CD4-positive, CD25-positive, alpha-beta regulatory T cell (primary cell): Measurements from ENCODE around the gene APOA4. TPM values are rescaled to one million over a fixed set of nuclear protein-coding genes. Genes with fewer than 3 reads are reported as not detected.

Experiments used
- ATAC-seq, 2 donors: fragments of 150-1000 bp; cut with Tn5 transposase; one replicate each; pipeline ENCODE4 v1.10.0; 2021; ENCODE audit warnings: low read depth in 2 of 2, moderate number of reproducible peaks in 2 of 2, moderate library complexity in 1 of 2
- DNase-seq, 3 donors: peaks; one replicate each; pipeline versions ENCODE4 v3.0.0 to v3.0.0-alpha.2; 2012 to 2022; ENCODE audit warnings: mixed read lengths in 1 of 3
- H3K27ac ChIP-seq: one replicate; pipeline ENCODE4 v1.7.0; 2013; ENCODE audit warnings: mild to moderate bottlenecking, low read length; ENCODE audit not compliant: insufficient read depth, poor library complexity, severe bottlenecking
- H3K27me3 ChIP-seq: one replicate; pipeline ENCODE4 v1.7.0; 2013; ENCODE audit warnings: low read length; ENCODE audit not compliant: control insufficient read depth, insufficient read depth
- H3K36me3 ChIP-seq: one replicate; pipeline ENCODE4 v1.7.0; 2013; ENCODE audit warnings: mild to moderate bottlenecking, low read length, moderate library complexity; ENCODE audit not compliant: control insufficient read depth, insufficient read depth
- H3K4me1 ChIP-seq: 2 replicates; pipeline ENCODE4 v1.7.0; 2013; ENCODE audit warnings: mild to moderate bottlenecking, low read length; ENCODE audit not compliant: insufficient read depth, control insufficient read depth, poor library complexity, severe bottlenecking
- H3K4me3 ChIP-seq: one replicate; pipeline ENCODE4 v1.7.0; 2013; ENCODE audit warnings: low read depth, mild to moderate bottlenecking, low read length, moderate library complexity
- H3K9me3 ChIP-seq, 2 experiments: 1 replicate in 1 of 2; 2 replicates in 1 of 2; pipeline ENCODE4 v1.7.0; 2013; ENCODE audit warnings: low read length in 2 of 2, mild to moderate bottlenecking in 1 of 2, moderate library complexity in 1 of 2; ENCODE audit not compliant: control insufficient read depth in 2 of 2
- H3K27ac Mint-ChIP-seq, 3 donors: one replicate each; pipeline ENCODE4 v1.8.0; 2020 to 2022; ENCODE audit warnings: mild to moderate bottlenecking in 3 of 3, mixed read lengths in 3 of 3, moderate library complexity in 2 of 3
- H3K27me3 Mint-ChIP-seq: one replicate; pipeline ENCODE4 v1.8.0; 2022; ENCODE audit warnings: mild to moderate bottlenecking, mixed read lengths
- H3K36me3 Mint-ChIP-seq: one replicate; pipeline ENCODE4 v1.8.0; 2020; ENCODE audit warnings: mixed read lengths
- H3K4me1 Mint-ChIP-seq, 4 donors: one replicate each; pipeline ENCODE4 v1.8.0; 2020 to 2022; ENCODE audit warnings: mixed read lengths in 4 of 4, mild to moderate bottlenecking in 1 of 4
- H3K4me3 Mint-ChIP-seq, 4 donors: one replicate each; pipeline ENCODE4 v1.8.0; 2020 to 2022; ENCODE audit warnings: mild to moderate bottlenecking in 4 of 4, mixed read lengths in 4 of 4, moderate library complexity in 3 of 4
- H3K9me3 Mint-ChIP-seq, 7 donors: one replicate each; pipeline ENCODE4 v1.8.0; 2020 to 2022; ENCODE audit warnings: mixed read lengths in 7 of 7, mild to moderate bottlenecking in 3 of 7, moderate library complexity in 2 of 7
- polyA plus RNA-seq, 4 donors: library from polyadenylated mRNA; unstranded; fragments of 300-500 nt; fragmentation: Illumina TruSeq; gene quantifications; one replicate each; pipeline ENCODE4 v1.2.3, GENCODE V29; 2021
- total RNA-seq: library from RNA; stranded (reverse); gene quantifications from one replicate; pipeline ENCODE4 v1.2.3, GENCODE V29; 2022

APOA4 gene
- total and polyA plus RNA-seq, 5 donors from 2014 or later = not detected

GRCh38 chr11:116788975-116789374 is 34.1 kb downstream of the APOA4 start:
- Histone ChIP-seq H3K27me3 (no peaks in the 10 kb centered on the region), H3K4me3 (no peak overlapping the region), H3K36me3 (peaks cover 25% of the 10 kb centered on the region), H3K4me1 (peaks cover 27% of the 10 kb centered on the region), H3K27ac (no peak overlapping the region), H3K9me3 (no peaks in the 10 kb centered on the region)
- ATAC-seq = no peak
- peaks cover 12% of the 10 kb centered on the region for H3K27me3 Mint-ChIP-seq
- H3K36me3 Mint-ChIP-seq = peaks cover 19% of the 10 kb centered on the region
- peak overlapping the region; percentile 59 to 99 (median 95) for H3K4me3 Mint-ChIP-seq
- no peak for DNase-seq
- H3K9me3 Mint-ChIP-seq = no peaks in the 10 kb centered on the region
- peak overlapping the region in 2 of 3 donors; percentile 81 to 97 for H3K27ac Mint-ChIP-seq
- H3K4me1 Mint-ChIP-seq = peaks cover 19 to 59% (median 34%) of the 10 kb centered on the region in 4 donors

- Mint-ChIP-seq H3K27me3 (peaks cover 12% of the 10 kb centered on the region), H3K9me3 (no peaks in the 10 kb centered on the region), H3K27ac (peak overlapping the region; percentile 94 to 100 (median 97)), H3K4me3 (peak overlapping the region; percentile 94 to 99 (median 97)), H3K36me3 (peaks cover 21% of the 10 kb centered on the region), H3K4me1 (peaks cover 19 to 60% (median 35%) of the 10 kb centered on the region in 4 donors)
- H3K27ac ChIP-seq = peak overlapping the region; percentile 77
- peaks cover 30% of the 10 kb centered on the region for H3K36me3 ChIP-seq
- no peaks in the 10 kb centered on the region for H3K27me3 ChIP-seq
- DNase-seq (no peak), ATAC-seq (no peak)
- H3K4me1 ChIP-seq = peaks cover 27% of the 10 kb centered on the region
- H3K4me3 ChIP-seq = peak overlapping the region; percentile 84
- H3K9me3 ChIP-seq = no peaks in the 10 kb centered on the region
These were observed 34.6 kb downstream of the APOA4 start for GRCh38 chr11:116788534-116788933.

GRCh38 chr11:116787786-116788486 is 35.2 kb downstream of the APOA4 start, which contains the start of gene ZPR1:
Gene ZPR1, minus strand, starts transcription at chr11:116788023. Its CDS starts 33 bp downstream, at chr11:116787990.
- H3K27me3 ChIP-seq = no peaks in the 10 kb centered on the region
- peak; percentile 88 to 92 for ATAC-seq
- Mint-ChIP-seq H3K27me3 (peaks cover 12% of the 10 kb centered on the region), H3K4me3 (peak within 1 kb of the TSS; percentile 94 to 99 (median 97)), H3K9me3 (no peaks in the 10 kb centered on the region), H3K4me1 (peaks cover 14 to 64% (median 39%) of the 10 kb centered on the region in 4 donors), H3K36me3 (peaks cover 23% of the 10 kb centered on the region), H3K27ac (peak within 1 kb of the TSS; percentile 97 to 100 (median 99))
- peak; percentile 87 to 89 (median 88) for DNase-seq
- H3K4me3 ChIP-seq = peak within 1 kb of the TSS; percentile 93
- peaks cover 27% of the 10 kb centered on the region for H3K4me1 ChIP-seq
- H3K9me3 ChIP-seq = no peaks in the 10 kb centered on the region
- peaks cover 36% of the 10 kb centered on the region for H3K36me3 ChIP-seq
- H3K27ac ChIP-seq = peak within 1 kb of the TSS; percentile 77

GRCh38 chr11:116787436-116787785 is 35.7 kb downstream of the APOA4 start:
- H3K27me3 ChIP-seq = no peaks in the 10 kb centered on the region
- DNase-seq (peak in 1 of 3 donors; percentile 24), ATAC-seq (no peak)
- peak overlapping the region; percentile 77 for H3K27ac ChIP-seq
- H3K9me3 ChIP-seq = no peaks in the 10 kb centered on the region
- Mint-ChIP-seq H3K4me3 (peak overlapping the region; percentile 94 to 99 (median 97)), H3K4me1 (peaks cover 13 to 69% (median 43%) of the 10 kb centered on the region in 4 donors), H3K27ac (peak overlapping the region in 2 of 3 donors; percentile 97 to 100), H3K9me3 (no peaks in the 10 kb centered on the region), H3K36me3 (peaks cover 28% of the 10 kb centered on the region), H3K27me3 (peaks cover 12% of the 10 kb centered on the region)
- H3K4me3 ChIP-seq = peak overlapping the region; percentile 93
- H3K4me1 ChIP-seq = peaks cover 27% of the 10 kb centered on the region
- H3K36me3 ChIP-seq = peaks cover 41% of the 10 kb centered on the region

GRCh38 chr11:116786966-116787365 is 36.1 kb downstream of the APOA4 start:
- peaks cover 45% of the 10 kb centered on the region for H3K36me3 ChIP-seq
- H3K4me1 ChIP-seq = peaks cover 27% of the 10 kb centered on the region
- Mint-ChIP-seq H3K9me3 (no peaks in the 10 kb centered on the region), H3K4me3 (peak overlapping the region; percentile 94 to 99 (median 97)), H3K27me3 (peaks cover 12% of the 10 kb centered on the region), H3K4me1 (peaks cover 13 to 73% (median 45%) of the 10 kb centered on the region in 4 donors), H3K36me3 (peaks cover 32% of the 10 kb centered on the region), H3K27ac (peak overlapping the region; percentile 80 to 100 (median 97))
- ATAC-seq = no peak
- no peaks in the 10 kb centered on the region for H3K9me3 ChIP-seq
- peak overlapping the region; percentile 77 for H3K27ac ChIP-seq
- no peak for DNase-seq
- peak overlapping the region; percentile 93 for H3K4me3 ChIP-seq
- no peaks in the 10 kb centered on the region for H3K27me3 ChIP-seq

GRCh38 chr11:116786326-116786725 is 36.8 kb downstream of the APOA4 start:
- Mint-ChIP-seq H3K27me3 (peaks cover 12% of the 10 kb centered on the region), H3K9me3 (no peaks in the 10 kb centered on the region), H3K4me3 (peak overlapping the region; percentile 94 to 99 (median 97)), H3K36me3 (peaks cover 35% of the 10 kb centered on the region), H3K4me1 (peaks cover 13 to 76% (median 47%) of the 10 kb centered on the region in 4 donors), H3K27ac (peak overlapping the region; percentile 26 to 100 (median 97))
- DNase-seq = no peak
- Histone ChIP-seq H3K27ac (no peak overlapping the region), H3K9me3 (no peaks in the 10 kb centered on the region), H3K27me3 (no peaks in the 10 kb centered on the region), H3K4me1 (peaks cover 24% of the 10 kb centered on the region), H3K4me3 (peak overlapping the region; percentile 93), H3K36me3 (peaks cover 51% of the 10 kb centered on the region)
- no peak for ATAC-seq

- Mint-ChIP-seq H3K27me3 (peaks cover under 1% of the 10 kb centered on the region), H3K9me3 (no peaks in the 10 kb centered on the region), H3K4me1 (peaks cover 13 to 60% (median 50%) of the 10 kb centered on the region in 4 donors), H3K4me3 (peak overlapping the region in 1 of 4 donors; percentile 75), H3K27ac (peak overlapping the region in 2 of 3 donors; percentile 9 to 58), H3K36me3 (peaks cover 58% of the 10 kb centered on the region)
- H3K27ac ChIP-seq = no peak overlapping the region
- H3K36me3 ChIP-seq = peaks cover 86% of the 10 kb centered on the region
- H3K9me3 ChIP-seq = no peaks in the 10 kb centered on the region
- peaks cover 11% of the 10 kb centered on the region for H3K4me1 ChIP-seq
- no peaks in the 10 kb centered on the region for H3K27me3 ChIP-seq
- no peak overlapping the region for H3K4me3 ChIP-seq
- DNase-seq = no peak
- ATAC-seq = no peak
These were observed 40.4 kb downstream of the APOA4 start for GRCh38 chr11:116782728-116783127.
